ENCODE results near the gene ETFBKMT. TPM values are rescaled to one million over a fixed set of nuclear protein-coding genes. Genes with fewer than 3 reads are reported as not detected.

The ETFBKMT gene
- total and polyA plus RNA-seq, 2 of the 13 experiments (the other 11 are each of a cell fraction or from before 2014, with no cell fraction given): 0.62 to 0.93 TPM

GRCh38 chr12:31659087-31659942, at the start of gene ETFBKMT (continued):
- TF ChIP-seq SNAPC4 (CRISPR knock-in tag; IDR thresholded peaks at IDR 0.05) (no peak; the same call in 1 of the 2 replicates), PRPF4 (IDR thresholded peaks at IDR 0.05; ENCODE audit: low read depth, low read length, poor library complexity, severe bottlenecking) (no peak), RFX3 (CRISPR knock-in tag; IDR thresholded peaks at IDR 0.05) (no peak), NBN (conservative IDR thresholded peaks at IDR 0.05) (no peak), PHF8 (CRISPR knock-in tag; IDR thresholded peaks at IDR 0.05) (peak; percentile 53; the same call in 1 of the 2 replicates), CREM (IDR thresholded peaks at IDR 0.05) (peak; percentile 76), CREM (CRISPR knock-in tag; IDR thresholded peaks at IDR 0.05) (no peak), PITX1 (CRISPR knock-in tag; IDR thresholded peaks at IDR 0.05) (no peak), ATF3 (CRISPR knock-in tag; IDR thresholded peaks at IDR 0.05) (no peak), KDM5B (CRISPR knock-in tag; IDR thresholded peaks at IDR 0.05; ENCODE audit: borderline replicate concordance) (peak; percentile 35; the same call in 1 of the 2 replicates), ZBTB8A (CRISPR knock-in tag; IDR thresholded peaks at IDR 0.05; ENCODE audit: borderline replicate concordance, low read depth) (no peak), ZNF691 (CRISPR knock-in tag; IDR thresholded peaks at IDR 0.05; ENCODE audit: borderline replicate concordance, low read depth) (no peak), ZNF776 (CRISPR knock-in tag; IDR thresholded peaks at IDR 0.05) (no peak), PHB2 (IDR thresholded peaks at IDR 0.05; ENCODE audit: partially characterized antibody) (no peak), NONO (IDR thresholded peaks at IDR 0.05) (no peak), NONO (CRISPR knock-in tag; conservative IDR thresholded peaks at IDR 0.05) (peak; percentile 32; the same call in 1 of the 2 replicates), ZNF563 (CRISPR knock-in tag; IDR thresholded peaks at IDR 0.05) (0 out of 2 replicates have a peak, but pooled peaks have one; percentile 54), ZNF589 (CRISPR knock-in tag; conservative IDR thresholded peaks at IDR 0.05) (no peak), ARID2 (CRISPR knock-in tag; IDR thresholded peaks at IDR 0.05; ENCODE audit: borderline replicate concordance) (0 out of 2 replicates have a peak, but pooled peaks have one; percentile 5), ETS1 (CRISPR knock-in tag; IDR thresholded peaks at IDR 0.05) (no peak), CSRNP2 (CRISPR knock-in tag; conservative IDR thresholded peaks at IDR 0.05; ENCODE audit: low read depth) (no peak)
